H1 (cell line): Measurements from ENCODE around the gene CCDC195. TPM values are rescaled to one million over a fixed set of nuclear protein-coding genes. Genes with fewer than 3 reads are reported as not detected.

Experiments used
- CBX5 ChIP-seq: fragments of 300-800, 300-1000 bp; sonication (generic); IDR thresholded peaks from 2 replicates; pipeline ENCODE4 v1.7.1; 2016; ENCODE audit warnings: antibody characterized with exemption, low read length, low read depth
- EP300 ChIP-seq, 2 experiments: IDR thresholded peaks; 1 replicate in 1 of 2; 2 replicates in 1 of 2; pipeline ENCODE4 v1.6.1; 2011 to 2012; ENCODE audit warnings: low read depth in 2 of 2, low read length in 2 of 2, mild to moderate bottlenecking in 2 of 2, borderline replicate concordance in 1 of 2, inconsistent platforms in 1 of 2, moderate library complexity in 1 of 2
- FOSL1 ChIP-seq: IDR thresholded peaks from 2 replicates; pipeline ENCODE4 v1.6.1; 2011; ENCODE audit warnings: mild to moderate bottlenecking, low read depth, low read length, moderate library complexity; ENCODE audit not compliant: insufficient read depth
- GTF2F1 ChIP-seq: IDR thresholded peaks from 2 replicates; pipeline ENCODE4 v1.6.1; 2012; ENCODE audit warnings: low read depth, low read length, improper control_type of control experiment, borderline replicate concordance
- PHF8 ChIP-seq: fragments of 200-600 bp; sonication (generic); conservative IDR thresholded peaks from 2 replicates; pipeline ENCODE4 v1.7.1; 2012; ENCODE audit warnings: low read depth, mild to moderate bottlenecking, inconsistent platforms, low read length, moderate library complexity
- POU5F1 ChIP-seq: IDR thresholded peaks from 2 replicates; pipeline ENCODE4 v1.6.1; 2011; ENCODE audit warnings: low read depth, mild to moderate bottlenecking, low read length, moderate library complexity
- polyA plus RNA-seq, 7 experiments: library from polyadenylated mRNA; depleted of rRNA in 3 of 7; stranded (reverse) in 5 of 7; unstranded in 2 of 7; fragments of >200 nt in 5 of 7; fragments of 200-250 nt in 2 of 7; gene quantifications; 1 replicate in 5 of 7; 2 replicates in 1 of 7; 4 replicates in 1 of 7; pipeline versions ENCODE4 v1.2.1 to v1.2.3, GENCODE V29; 2011 to 2013; ENCODE audit warnings: missing spikeins in 2 of 7, mixed read lengths in 2 of 7
- total RNA-seq: library from RNA; stranded (reverse); fragmentation: NEBNext Ultra II Directional; extraction: Animal tissue kit (Norgen Biotek cat#: 25700); gene quantifications from 2 replicates; pipeline ENCODE4 v1.2.1, GENCODE V29; 2021
- TF ChIP-seq, protein P1 (sequence below): fragments of 300-600 bp; sonication (generic); IDR thresholded peaks from 2 replicates; pipeline ENCODE4 v1.7.1; 2012; ENCODE audit warnings: low read length, moderate library complexity, mild to moderate bottlenecking, inconsistent platforms; ENCODE audit not compliant: insufficient replicate concordance
- TF ChIP-seq, protein P2 (sequence below): IDR thresholded peaks from 2 replicates; pipeline ENCODE4 v1.6.1; 2012; ENCODE audit warnings: low read length, inconsistent platforms

Gene CCDC195
- total and polyA plus RNA-seq, 2 of the 8 experiments (the other 6 are each of a cell fraction or from before 2014, with no cell fraction given) = not detected

DNA sequence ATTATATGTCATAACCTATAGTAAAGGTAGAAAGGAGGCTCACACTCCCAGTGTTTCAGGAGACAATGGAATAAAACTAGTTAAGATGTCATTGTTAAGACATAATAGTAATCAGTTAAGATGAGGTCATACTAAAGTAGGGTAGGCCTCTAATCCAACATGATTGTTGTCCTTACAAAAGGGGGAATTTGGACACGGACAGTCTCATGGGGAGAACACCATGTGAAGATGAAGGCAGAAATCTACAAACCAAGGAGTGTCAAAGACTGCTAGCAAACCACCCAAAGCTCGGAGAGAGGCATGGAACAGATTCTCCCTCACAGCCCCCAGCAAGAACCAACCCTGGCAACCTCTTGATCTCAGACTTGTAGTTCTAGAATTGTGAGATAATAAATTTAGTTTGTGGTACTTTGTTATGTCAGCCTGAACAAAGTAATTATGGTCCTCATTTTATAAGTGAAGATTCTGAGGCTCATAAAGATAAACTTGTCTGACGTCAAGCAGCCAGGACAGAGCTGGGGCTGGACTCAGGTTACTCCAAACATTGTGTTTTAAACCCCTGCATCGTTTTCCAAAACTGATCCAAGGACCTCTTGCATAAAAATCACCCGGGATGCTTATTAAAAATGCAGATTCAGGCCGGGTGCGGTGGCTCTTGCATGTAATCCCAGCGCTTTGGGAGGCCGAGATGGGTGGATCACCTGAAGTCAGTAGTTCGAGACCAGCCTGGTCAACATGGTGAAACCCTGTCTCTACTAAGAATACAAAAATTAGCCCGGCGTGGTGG lies 47.8 kb downstream of the CCDC195 start (continued):
- TF ChIP-seq, protein P1, sequence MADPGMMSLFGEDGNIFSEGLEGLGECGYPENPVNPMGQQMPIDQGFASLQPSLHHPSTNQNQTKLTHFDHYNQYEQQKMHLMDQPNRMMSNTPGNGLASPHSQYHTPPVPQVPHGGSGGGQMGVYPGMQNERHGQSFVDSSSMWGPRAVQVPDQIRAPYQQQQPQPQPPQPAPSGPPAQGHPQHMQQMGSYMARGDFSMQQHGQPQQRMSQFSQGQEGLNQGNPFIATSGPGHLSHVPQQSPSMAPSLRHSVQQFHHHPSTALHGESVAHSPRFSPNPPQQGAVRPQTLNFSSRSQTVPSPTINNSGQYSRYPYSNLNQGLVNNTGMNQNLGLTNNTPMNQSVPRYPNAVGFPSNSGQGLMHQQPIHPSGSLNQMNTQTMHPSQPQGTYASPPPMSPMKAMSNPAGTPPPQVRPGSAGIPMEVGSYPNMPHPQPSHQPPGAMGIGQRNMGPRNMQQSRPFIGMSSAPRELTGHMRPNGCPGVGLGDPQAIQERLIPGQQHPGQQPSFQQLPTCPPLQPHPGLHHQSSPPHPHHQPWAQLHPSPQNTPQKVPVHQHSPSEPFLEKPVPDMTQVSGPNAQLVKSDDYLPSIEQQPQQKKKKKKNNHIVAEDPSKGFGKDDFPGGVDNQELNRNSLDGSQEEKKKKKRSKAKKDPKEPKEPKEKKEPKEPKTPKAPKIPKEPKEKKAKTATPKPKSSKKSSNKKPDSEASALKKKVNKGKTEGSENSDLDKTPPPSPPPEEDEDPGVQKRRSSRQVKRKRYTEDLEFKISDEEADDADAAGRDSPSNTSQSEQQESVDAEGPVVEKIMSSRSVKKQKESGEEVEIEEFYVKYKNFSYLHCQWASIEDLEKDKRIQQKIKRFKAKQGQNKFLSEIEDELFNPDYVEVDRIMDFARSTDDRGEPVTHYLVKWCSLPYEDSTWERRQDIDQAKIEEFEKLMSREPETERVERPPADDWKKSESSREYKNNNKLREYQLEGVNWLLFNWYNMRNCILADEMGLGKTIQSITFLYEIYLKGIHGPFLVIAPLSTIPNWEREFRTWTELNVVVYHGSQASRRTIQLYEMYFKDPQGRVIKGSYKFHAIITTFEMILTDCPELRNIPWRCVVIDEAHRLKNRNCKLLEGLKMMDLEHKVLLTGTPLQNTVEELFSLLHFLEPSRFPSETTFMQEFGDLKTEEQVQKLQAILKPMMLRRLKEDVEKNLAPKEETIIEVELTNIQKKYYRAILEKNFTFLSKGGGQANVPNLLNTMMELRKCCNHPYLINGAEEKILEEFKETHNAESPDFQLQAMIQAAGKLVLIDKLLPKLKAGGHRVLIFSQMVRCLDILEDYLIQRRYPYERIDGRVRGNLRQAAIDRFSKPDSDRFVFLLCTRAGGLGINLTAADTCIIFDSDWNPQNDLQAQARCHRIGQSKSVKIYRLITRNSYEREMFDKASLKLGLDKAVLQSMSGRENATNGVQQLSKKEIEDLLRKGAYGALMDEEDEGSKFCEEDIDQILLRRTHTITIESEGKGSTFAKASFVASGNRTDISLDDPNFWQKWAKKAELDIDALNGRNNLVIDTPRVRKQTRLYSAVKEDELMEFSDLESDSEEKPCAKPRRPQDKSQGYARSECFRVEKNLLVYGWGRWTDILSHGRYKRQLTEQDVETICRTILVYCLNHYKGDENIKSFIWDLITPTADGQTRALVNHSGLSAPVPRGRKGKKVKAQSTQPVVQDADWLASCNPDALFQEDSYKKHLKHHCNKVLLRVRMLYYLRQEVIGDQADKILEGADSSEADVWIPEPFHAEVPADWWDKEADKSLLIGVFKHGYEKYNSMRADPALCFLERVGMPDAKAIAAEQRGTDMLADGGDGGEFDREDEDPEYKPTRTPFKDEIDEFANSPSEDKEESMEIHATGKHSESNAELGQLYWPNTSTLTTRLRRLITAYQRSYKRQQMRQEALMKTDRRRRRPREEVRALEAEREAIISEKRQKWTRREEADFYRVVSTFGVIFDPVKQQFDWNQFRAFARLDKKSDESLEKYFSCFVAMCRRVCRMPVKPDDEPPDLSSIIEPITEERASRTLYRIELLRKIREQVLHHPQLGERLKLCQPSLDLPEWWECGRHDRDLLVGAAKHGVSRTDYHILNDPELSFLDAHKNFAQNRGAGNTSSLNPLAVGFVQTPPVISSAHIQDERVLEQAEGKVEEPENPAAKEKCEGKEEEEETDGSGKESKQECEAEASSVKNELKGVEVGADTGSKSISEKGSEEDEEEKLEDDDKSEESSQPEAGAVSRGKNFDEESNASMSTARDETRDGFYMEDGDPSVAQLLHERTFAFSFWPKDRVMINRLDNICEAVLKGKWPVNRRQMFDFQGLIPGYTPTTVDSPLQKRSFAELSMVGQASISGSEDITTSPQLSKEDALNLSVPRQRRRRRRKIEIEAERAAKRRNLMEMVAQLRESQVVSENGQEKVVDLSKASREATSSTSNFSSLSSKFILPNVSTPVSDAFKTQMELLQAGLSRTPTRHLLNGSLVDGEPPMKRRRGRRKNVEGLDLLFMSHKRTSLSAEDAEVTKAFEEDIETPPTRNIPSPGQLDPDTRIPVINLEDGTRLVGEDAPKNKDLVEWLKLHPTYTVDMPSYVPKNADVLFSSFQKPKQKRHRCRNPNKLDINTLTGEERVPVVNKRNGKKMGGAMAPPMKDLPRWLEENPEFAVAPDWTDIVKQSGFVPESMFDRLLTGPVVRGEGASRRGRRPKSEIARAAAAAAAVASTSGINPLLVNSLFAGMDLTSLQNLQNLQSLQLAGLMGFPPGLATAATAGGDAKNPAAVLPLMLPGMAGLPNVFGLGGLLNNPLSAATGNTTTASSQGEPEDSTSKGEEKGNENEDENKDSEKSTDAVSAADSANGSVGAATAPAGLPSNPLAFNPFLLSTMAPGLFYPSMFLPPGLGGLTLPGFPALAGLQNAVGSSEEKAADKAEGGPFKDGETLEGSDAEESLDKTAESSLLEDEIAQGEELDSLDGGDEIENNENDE = no peak
- TF ChIP-seq EP300 (IDR thresholded peaks at IDR 0.05; ENCODE audit: borderline replicate concordance in 1 of 2, low read depth in 2 of 2, low read length in 2 of 2) = no peak
- no peak for TF ChIP-seq POU5F1
- no peak for TF ChIP-seq GTF2F1
- TF ChIP-seq, protein P2, sequence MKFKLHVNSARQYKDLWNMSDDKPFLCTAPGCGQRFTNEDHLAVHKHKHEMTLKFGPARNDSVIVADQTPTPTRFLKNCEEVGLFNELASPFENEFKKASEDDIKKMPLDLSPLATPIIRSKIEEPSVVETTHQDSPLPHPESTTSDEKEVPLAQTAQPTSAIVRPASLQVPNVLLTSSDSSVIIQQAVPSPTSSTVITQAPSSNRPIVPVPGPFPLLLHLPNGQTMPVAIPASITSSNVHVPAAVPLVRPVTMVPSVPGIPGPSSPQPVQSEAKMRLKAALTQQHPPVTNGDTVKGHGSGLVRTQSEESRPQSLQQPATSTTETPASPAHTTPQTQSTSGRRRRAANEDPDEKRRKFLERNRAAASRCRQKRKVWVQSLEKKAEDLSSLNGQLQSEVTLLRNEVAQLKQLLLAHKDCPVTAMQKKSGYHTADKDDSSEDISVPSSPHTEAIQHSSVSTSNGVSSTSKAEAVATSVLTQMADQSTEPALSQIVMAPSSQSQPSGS = no peak
- no peak for TF ChIP-seq CBX5
- TF ChIP-seq PHF8 = no peak
- TF ChIP-seq FOSL1 = no peak
